Activated CD8-positive, alpha-beta T cell treated with anti-CD3 and anti-CD28 coated beads, Interleukin-2, amount 10 ng/mL, durations not matched to agents 7 days and 5 days (primary cell): ENCODE results near the gene KIAA1586. TPM values are rescaled to one million over a fixed set of nuclear protein-coding genes. Genes with fewer than 3 reads are reported as not detected.
"Not testable (repeated sequence)": the region's sequence is repeated elsewhere in the genome, so short reads cannot be mapped to it uniquely, and the experiment has no call there.

ENCODE experiments used
- ATAC-seq: fragments of 150-1000 bp; cut with Tn5 transposase; one replicate; pipeline ENCODE4 v1.10.0; 2021; ENCODE audit warnings: moderate library complexity
- CTCF ChIA-PET: fragments of 350-600 bp; sonication (Branson Sonifier 250); formaldehyde crosslinking; loops from one replicate; lab custom pipeline; 2021; ENCODE audit warnings: antibody characterized with exemption; lab: Charles Lee
- POLR2A ChIA-PET: fragments of 350-600 bp; sonication (Branson Sonifier 250); formaldehyde crosslinking; loops from one replicate; lab custom pipeline; 2021; ENCODE audit warnings: antibody characterized with exemption; lab: Charles Lee
- DNase-seq: peaks from one replicate; pipeline ENCODE4 v3.0.0-alpha.2; 2020
- H3K27ac Mint-ChIP-seq: one replicate; pipeline ENCODE4 v1.8.0; 2021; ENCODE audit warnings: mild to moderate bottlenecking, mixed read lengths
- H3K27me3 Mint-ChIP-seq: one replicate; pipeline ENCODE4 v1.8.0; 2021; ENCODE audit warnings: low read depth, mixed read lengths
- H3K36me3 Mint-ChIP-seq: one replicate; pipeline ENCODE4 v1.8.0; 2021; ENCODE audit warnings: low read depth, mixed read lengths
- H3K4me1 Mint-ChIP-seq: one replicate; pipeline ENCODE4 v1.8.0; 2021; ENCODE audit warnings: low read depth, mixed read lengths
- H3K4me3 Mint-ChIP-seq: one replicate; pipeline ENCODE4 v1.8.0; 2021; ENCODE audit warnings: mild to moderate bottlenecking, mixed read lengths
- H3K9me3 Mint-ChIP-seq: one replicate; pipeline ENCODE4 v1.8.0; 2022; ENCODE audit warnings: mixed read lengths; ENCODE audit not compliant: insufficient read depth
- total RNA-seq, 2 experiments: library from RNA; stranded (reverse); gene quantifications; one replicate each; pipeline ENCODE4 v1.2.3, GENCODE V29; 2021

KIAA1586 gene
- total RNA-seq, 2 experiments from 2014 or later = 12.9 to 13.5 TPM

DNA sequence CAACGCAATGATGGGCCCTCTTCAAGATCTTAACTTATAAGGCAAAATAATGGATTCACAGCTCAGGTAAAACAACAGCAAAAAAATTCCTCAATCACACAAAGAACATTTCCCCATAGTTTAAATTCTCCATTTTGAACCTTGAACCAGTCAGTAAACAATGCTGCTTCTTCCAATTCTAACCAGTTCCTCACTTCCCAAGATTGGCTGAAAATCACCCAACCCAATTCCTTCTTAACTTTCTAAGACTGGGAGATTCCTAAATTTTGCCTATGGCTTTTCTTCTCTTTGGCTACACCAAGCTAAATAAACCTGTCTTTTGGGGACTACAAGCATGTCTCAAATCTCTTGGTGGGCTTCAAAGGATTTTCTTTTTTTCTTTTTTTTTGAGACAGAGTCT is 40.4 kb downstream of the KIAA1586 start:
- POLR2A ChIA-PET = no interaction called here
- H3K4me3 Mint-ChIP-seq = no peak overlapping the region
- no peak for ATAC-seq

DNA sequence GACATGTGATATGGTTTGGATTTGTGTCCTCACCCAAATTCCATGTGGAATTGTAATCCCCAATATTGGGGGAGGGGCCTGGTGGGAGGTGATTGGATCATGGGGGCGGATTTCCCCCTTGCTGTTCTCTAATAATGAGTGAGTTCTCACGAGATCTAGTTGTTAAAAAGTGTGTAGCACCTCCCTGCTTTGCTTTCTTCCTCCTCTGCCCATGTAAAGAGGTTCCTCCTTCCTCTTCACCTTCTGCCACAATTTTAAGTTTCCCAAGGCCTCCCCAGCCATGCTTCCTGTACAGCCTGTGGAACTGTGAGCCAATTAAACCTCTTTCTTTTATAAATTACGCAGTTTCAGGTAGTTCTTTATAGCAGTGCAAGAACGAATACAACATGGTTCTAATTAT is 41.4 kb downstream of the KIAA1586 start:
- no peak overlapping the region for H3K4me3 Mint-ChIP-seq
- DNase-seq (no peak), ATAC-seq (no peak)
- H3K27me3 Mint-ChIP-seq = no peaks in the 10 kb centered on the region
- ChIA-PET CTCF (no interaction called here), POLR2A (no interaction called here)
- H3K4me1 Mint-ChIP-seq = peaks cover 25% of the 10 kb centered on the region
- H3K27ac Mint-ChIP-seq = no peak overlapping the region
- H3K9me3 Mint-ChIP-seq = no peaks in the 10 kb centered on the region
- peaks cover 17% of the 10 kb centered on the region for H3K36me3 Mint-ChIP-seq

More for the DNA sequence above, 40.4 kb downstream of the KIAA1586 start:
- Mint-ChIP-seq H3K27me3 (no peaks in the 10 kb centered on the region), H3K27ac (no peak overlapping the region), H3K36me3 (peaks cover 7% of the 10 kb centered on the region), H3K9me3 (no peaks in the 10 kb centered on the region), H3K4me1 (peaks cover 17% of the 10 kb centered on the region)
- CTCF ChIA-PET = no interaction called here
- DNase-seq = no peak

DNA sequence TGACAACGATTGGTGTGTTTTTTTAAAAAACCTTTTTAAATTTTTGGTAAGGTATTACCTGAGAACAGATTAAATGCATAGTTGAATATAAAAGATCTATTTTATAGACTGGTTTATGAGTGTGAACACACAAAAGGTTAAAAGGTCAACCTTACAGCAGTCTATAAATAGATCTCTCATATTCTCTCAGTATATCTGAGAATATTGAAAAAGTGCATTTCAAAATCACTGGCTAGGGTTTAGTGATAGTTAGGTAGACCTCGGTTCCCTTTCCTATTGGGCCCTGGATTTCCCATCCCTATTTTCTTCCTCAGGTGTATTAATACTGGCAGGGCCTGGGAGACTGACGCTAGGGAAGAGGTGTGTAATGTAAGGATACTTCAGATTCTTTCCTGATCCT is 42.8 kb downstream of the KIAA1586 start:
- ATAC-seq = no peak
- no peak for DNase-seq
- peaks cover 33% of the 10 kb centered on the region for H3K4me1 Mint-ChIP-seq
- peak overlapping the region; percentile 88 for H3K4me3 Mint-ChIP-seq
- CTCF ChIA-PET = interaction anchor here (0.7 to 1.0 kb wide), 2 partner anchors 36 to 236 kb away, joined by 3 read pairs; no protein-coding TSS in a partner anchor
- peak overlapping the region; percentile 91 for H3K27ac Mint-ChIP-seq
- H3K9me3 Mint-ChIP-seq = no peaks in the 10 kb centered on the region
- POLR2A ChIA-PET = interaction anchor here (0.6 to 1.1 kb wide), 7 partner anchors 11 to 235 kb away, joined by 3 to 7 read pairs (median 3); partner anchors contain the start of genes BAG2 and PRIM2
- H3K27me3 Mint-ChIP-seq = no peaks in the 10 kb centered on the region
- peaks cover 25% of the 10 kb centered on the region for H3K36me3 Mint-ChIP-seq

DNA sequence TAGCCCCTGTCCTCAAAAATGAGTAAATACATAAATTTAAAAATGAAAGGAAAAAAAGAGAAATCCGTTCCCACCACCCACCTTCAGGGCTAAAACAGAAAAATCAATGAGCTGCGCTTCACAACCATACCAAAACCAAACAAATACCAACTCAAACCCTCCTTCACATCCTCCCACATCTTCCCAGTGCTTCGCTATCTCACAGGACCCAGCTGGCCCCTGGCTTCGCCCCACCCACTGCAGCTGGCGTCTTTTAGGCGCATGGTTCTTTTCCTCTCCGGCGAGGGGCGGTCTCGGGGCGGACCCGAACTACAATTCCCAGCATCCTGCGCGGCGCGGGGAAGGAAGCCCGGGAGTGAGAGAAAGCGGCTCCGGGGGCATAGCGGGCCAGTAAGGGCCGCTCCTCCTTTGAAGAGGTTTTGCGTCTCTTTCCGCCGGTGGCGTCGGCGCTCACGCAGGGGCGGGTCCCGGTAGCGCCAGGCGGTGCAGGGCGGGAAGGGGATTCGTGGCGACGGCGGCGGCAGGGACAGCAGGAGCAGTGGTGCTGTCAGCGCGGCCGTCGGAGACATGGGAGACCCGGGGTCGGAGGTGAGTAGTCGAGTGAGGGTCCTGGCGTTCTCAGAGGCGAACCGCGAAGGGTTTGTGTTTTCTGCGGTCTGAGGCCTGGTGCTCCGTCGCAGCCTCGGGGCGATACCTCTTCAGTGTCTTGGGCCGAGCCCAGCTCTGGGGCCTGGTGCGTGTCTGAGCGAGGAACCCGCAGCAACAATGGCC is 43.4 kb downstream of the KIAA1586 start, which contains the start of gene ZNF451:
Gene ZNF451, plus strand, starts transcription at position 502 of the 771 bp plus-strand sequence. Its CDS starts 66 bp downstream, at position 568.
- H3K9me3 Mint-ChIP-seq = no peaks in the 10 kb centered on the region
- POLR2A ChIA-PET = interaction anchor here (0.6 to 1.1 kb wide), 7 partner anchors 10 to 235 kb away, joined by 3 to 7 read pairs (median 3); partner anchors contain the start of genes BAG2 and PRIM2
- CTCF ChIA-PET = interaction anchor here (0.7 to 1.0 kb wide), 3 partner anchors 36 to 235 kb away, joined by 3 read pairs; partner anchors contain the start of gene PRIM2
- no peaks in the 10 kb centered on the region for H3K27me3 Mint-ChIP-seq
- peak within 1 kb of the TSS; percentile 88 for H3K4me3 Mint-ChIP-seq
- ATAC-seq (peak; percentile 94), DNase-seq (peak; percentile 98)
- H3K4me1 Mint-ChIP-seq = peaks cover 33% of the 10 kb centered on the region
- peaks cover 27% of the 10 kb centered on the region for H3K36me3 Mint-ChIP-seq
- peak within 1 kb of the TSS; percentile 91 for H3K27ac Mint-ChIP-seq

DNA sequence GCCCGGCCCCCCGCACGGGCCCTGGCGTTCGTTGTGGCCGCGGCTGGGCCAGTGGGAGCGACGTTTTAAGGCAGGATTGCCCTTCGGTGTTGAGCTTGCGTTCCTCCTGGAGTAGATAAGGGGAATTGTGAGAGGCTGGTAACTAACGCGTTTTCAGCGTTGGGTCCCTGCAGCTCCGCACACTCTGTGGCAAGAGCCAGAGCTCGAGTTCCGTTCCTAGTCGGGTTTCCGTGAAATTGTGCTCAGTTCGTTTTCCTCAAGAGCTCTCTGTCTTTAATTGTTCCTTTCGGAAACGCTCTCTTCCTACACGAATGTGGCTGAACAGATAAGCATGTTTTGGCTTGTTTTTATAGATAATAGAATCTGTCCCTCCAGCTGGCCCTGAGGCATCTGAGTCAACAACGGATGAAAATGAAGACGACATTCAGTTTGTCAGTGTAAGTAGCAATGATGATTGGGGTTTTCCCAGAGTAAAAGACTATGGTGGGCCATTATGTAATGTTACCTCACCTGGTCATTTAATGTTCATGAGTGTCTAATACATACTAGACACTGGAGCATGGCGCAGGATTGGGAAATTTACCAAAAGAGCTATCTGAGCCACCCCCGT is 44.1 kb downstream of the KIAA1586 start:
- H3K27ac Mint-ChIP-seq, DNase-seq, H3K9me3 Mint-ChIP-seq, POLR2A ChIA-PET, CTCF ChIA-PET, H3K27me3 Mint-ChIP-seq: not testable (repeated sequence)
- H3K4me3 Mint-ChIP-seq = peak overlapping the region; percentile 88
- peak; percentile 3 for ATAC-seq
- H3K36me3 Mint-ChIP-seq = peaks cover 29% of the 10 kb centered on the region
- H3K4me1 Mint-ChIP-seq = peaks cover 34% of the 10 kb centered on the region

DNA sequence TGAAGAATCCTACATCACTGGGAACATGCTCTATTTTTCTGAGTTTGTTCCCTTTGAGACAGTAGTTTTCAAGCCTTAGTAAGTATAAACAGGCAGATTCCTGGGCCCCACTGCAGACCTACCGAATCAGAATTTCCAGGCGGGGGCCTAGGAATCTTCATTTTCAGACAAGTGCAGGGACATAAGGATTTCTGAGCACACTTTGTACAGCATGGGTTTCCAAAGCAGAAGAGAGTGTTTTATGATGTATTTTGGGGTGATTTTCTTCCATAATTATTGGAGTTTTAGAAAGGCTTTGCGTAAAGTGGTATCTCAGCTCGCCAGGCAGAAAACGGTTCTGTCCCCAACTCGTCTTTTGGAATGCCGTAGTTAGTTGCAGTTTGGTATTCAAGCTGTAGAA is 44.9 kb downstream of the KIAA1586 start:
- H3K4me3 Mint-ChIP-seq = peak overlapping the region; percentile 78
- H3K4me1 Mint-ChIP-seq = peaks cover 35% of the 10 kb centered on the region

DNA sequence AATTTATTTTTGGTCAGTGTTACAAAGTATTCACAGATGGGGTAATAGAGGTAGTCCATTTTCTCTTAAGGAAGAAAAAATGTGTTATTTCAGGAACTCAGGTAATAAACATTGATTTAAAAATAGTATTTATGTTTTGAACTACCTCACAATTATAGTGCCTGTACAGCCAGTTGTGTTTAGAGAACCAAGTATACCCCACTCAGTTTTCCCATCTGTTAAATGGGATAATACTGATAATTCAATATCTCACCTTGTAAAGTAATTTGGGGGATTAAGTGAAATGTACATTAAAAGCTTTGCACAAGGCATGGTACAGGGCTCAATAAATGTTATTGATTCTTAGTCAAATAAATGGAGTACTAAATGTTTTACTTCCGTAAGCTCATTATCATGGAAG is 48.2 kb downstream of the KIAA1586 start:
- no peak overlapping the region for H3K4me3 Mint-ChIP-seq
- ChIA-PET CTCF (interaction anchor here (1.2 kb wide), 1 partner anchor 127 kb away, joined by 4 read pairs; the partner anchor contains the start of gene RAB23), POLR2A (no interaction called here)
- no peak for DNase-seq
- peaks cover 52% of the 10 kb centered on the region for H3K36me3 Mint-ChIP-seq
- H3K9me3 Mint-ChIP-seq = no peaks in the 10 kb centered on the region
- no peaks in the 10 kb centered on the region for H3K27me3 Mint-ChIP-seq
- H3K4me1 Mint-ChIP-seq = peaks cover 36% of the 10 kb centered on the region
- no peak overlapping the region for H3K27ac Mint-ChIP-seq
- no peak for ATAC-seq

More for the DNA sequence above, 44.9 kb downstream of the KIAA1586 start:
- H3K27me3 Mint-ChIP-seq, CTCF ChIA-PET, ATAC-seq, DNase-seq, POLR2A ChIA-PET, H3K9me3 Mint-ChIP-seq, H3K27ac Mint-ChIP-seq: not testable (repeated sequence)
- peaks cover 29% of the 10 kb centered on the region for H3K36me3 Mint-ChIP-seq

DNA sequence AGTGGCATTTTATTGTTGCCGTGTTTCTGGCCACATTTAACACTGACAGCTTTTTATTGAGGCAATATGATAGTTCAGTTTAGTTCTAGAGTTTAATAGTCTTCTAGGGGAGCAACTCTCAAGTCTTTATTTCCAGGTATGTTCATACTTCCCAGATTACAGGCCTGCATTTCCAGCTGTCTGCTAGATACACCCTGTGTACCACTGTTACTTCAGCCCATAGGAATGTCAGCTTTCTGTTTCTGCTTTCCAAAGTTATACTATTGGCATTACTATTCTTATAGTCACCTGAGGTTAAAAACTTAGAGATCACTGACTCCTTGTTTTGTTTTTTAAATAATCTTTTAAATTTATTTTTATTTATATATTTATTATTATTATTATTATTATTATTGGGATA is 51.1 kb downstream of the KIAA1586 start:
- H3K36me3 Mint-ChIP-seq = peaks cover 65% of the 10 kb centered on the region
- POLR2A ChIA-PET = interaction anchor here (0.9 kb wide), 2 partner anchors 72 to 74 kb away, joined by 3 read pairs; no protein-coding TSS in a partner anchor

DNA sequence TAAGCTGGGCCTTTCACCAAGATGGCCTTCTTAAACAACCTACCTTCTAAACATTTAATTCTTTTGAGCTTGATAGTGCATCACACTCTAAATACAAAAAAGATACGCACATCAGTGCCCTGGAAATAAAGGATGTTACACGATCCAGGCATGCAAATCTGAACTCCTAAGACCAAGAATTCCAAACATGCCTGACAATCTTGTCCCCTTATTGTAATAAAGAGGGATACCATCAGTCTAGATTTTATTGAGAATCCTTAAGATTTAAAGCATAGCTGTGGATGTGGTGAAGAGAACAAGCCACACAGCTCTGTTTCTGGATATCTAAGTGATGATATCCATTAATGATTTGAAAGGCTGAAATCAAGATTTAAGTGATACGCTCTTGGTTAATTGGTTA is 56.5 kb downstream of the KIAA1586 start:
- CTCF ChIA-PET = interaction anchor here (1.1 kb wide), 1 partner anchor 14 kb away, joined by 4 read pairs; no protein-coding TSS in a partner anchor
- POLR2A ChIA-PET = no interaction called here

More for the DNA sequence above, 51.1 kb downstream of the KIAA1586 start:
- Mint-ChIP-seq H3K27ac (no peak overlapping the region), H3K4me3 (no peak overlapping the region), H3K27me3 (no peaks in the 10 kb centered on the region), H3K9me3 (no peaks in the 10 kb centered on the region), H3K4me1 (peaks cover 36% of the 10 kb centered on the region)
- CTCF ChIA-PET = interaction anchor here (0.9 to 1.5 kb wide), 3 partner anchors 36 to 219 kb away, joined by 3 to 4 read pairs (median 3); partner anchors contain the start of gene PRIM2
- no peak for DNase-seq
- no peak for ATAC-seq

DNA sequence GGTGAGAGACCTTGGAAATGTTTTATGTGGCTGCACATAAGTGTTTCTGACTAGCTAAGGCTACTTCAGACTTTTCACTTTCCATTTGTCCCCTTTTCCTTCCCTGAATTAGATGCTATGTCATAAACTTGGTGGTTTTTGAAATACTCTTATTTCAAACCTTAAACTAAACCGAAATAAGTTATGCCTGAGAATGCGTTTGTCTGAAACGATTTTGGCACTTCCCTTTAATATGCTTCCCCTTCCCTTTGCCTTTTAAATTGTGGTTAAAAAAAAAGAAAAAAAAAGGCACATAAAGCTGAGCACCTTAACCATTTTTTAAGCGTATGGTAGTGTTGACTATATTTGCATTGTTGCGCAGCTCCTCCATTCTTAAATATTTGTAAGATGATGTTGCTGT is 57.8 kb downstream of the KIAA1586 start:
- Mint-ChIP-seq H3K4me3 (no peak overlapping the region), H3K9me3 (no peaks in the 10 kb centered on the region), H3K27me3 (no peaks in the 10 kb centered on the region), H3K27ac (no peak overlapping the region), H3K36me3 (peaks cover 73% of the 10 kb centered on the region), H3K4me1 (peaks cover 25% of the 10 kb centered on the region)
- ChIA-PET CTCF (no interaction called here), POLR2A (no interaction called here)
- no peak for DNase-seq
- no peak for ATAC-seq

More for the DNA sequence above, 56.5 kb downstream of the KIAA1586 start:
- ATAC-seq (no peak), DNase-seq (no peak)
- H3K9me3 Mint-ChIP-seq = no peaks in the 10 kb centered on the region
- H3K4me1 Mint-ChIP-seq = peaks cover 20% of the 10 kb centered on the region
- H3K36me3 Mint-ChIP-seq = peaks cover 71% of the 10 kb centered on the region
- H3K27ac Mint-ChIP-seq = no peak overlapping the region
- H3K27me3 Mint-ChIP-seq = no peaks in the 10 kb centered on the region
- H3K4me3 Mint-ChIP-seq = no peak overlapping the region
